Head of caudate nucleus (tissue), 42 donors: ENCODE data around the gene ACSL6.

ENCODE experiments used
- DNase-seq, 42 donors: peaks; one replicate each; pipeline versions ENCODE4 v3.0.0 to v3.0.0-alpha.2; 2020 to 2021; ENCODE audit warnings: mixed read lengths in 7 of 42
- intact Hi-C: fragments of 100-400 bp; cut with DNase I; formaldehyde crosslinking; loops from one replicate; pipeline ENCODE4 v1.15.0; 2022

Gene ACSL6

DNA sequence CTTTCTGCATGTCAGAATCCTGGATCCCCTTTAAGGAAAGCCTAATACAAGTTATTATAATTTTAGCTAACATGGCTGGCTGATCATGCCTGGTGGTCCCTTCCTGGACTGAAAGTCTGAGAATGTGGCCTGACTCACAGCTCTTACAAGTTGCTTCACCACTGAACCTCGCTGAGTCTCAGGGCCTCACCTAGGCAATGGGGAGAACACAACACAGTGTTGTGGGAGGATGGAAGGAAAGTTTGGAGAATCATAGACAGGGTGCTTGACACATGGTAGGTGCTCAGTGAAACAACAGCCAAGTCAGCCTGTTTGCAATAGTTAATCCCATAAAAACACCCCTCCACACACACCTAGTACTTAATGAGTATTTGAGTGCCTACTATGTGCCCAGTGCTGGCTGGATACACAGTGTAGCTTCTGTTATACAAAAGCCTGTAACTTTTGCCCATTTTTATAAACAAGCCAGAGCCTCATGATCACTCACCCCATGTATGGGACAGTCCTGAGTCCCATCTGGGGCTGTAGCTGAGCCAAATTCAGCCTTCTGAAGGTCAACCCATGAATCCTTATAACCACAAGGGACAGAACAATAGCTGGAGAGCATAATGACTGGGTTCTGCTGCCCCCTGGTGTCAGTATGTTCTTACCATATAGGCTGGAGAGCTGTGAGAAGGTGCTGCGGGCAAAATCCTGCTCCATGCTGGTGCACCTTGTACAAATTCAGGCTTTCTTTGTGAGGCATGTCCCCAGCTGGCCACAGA lies 3.9 kb downstream of the ACSL6 start:
- intact Hi-C loops, result loop anchor here (2.0 to 10.0 kb wide), 4 partner anchors 195 to 419 kb away; partner anchors contain the start of genes FNIP1 and RAPGEF6
- DNase-seq, result peak; percentile 50 to 98 (median 89)

DNA sequence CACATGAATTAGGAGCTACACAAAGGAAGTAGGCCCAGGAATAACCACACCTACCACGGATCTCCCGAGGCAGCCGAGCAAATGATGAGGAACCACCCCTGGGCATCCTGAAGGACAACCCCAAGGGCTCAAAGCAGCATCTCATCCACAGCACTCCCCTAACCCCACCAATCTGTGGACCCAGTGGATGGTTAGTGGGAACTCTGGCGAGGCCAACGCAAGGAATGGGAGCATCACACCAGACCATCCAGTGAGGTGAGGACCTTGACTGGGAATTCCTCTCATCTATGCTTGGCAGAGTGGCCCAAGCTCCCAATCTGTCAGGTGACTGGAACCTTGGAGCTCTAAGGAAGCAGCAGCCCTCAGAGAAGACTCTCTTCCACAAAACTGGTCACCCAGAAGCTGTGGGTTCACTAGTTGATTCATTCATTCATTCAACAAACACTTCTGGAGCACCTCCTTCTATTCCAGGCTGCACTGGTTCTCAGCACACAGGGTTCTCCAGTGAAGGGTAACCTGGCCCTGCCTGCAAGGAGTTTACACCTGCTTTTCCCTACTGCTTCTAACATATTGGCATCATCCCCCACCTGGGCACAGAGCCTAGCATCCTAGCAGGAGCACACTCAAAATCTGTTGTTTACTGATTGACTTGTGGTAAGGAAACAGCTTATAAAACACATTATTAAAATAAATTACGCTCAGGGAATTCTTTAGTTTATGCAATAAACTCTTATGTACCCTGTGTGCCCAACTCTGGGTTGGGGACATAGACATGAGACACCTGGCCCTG lies 4.9 kb downstream of the ACSL6 start:
- DNase-seq, result peak in 1 of 42 donors; percentile 2
- intact Hi-C loops, result loop anchor here (5.0 to 10.0 kb wide), 3 partner anchors 194 to 372 kb away; partner anchors contain the start of genes FNIP1 and RAPGEF6

DNA sequence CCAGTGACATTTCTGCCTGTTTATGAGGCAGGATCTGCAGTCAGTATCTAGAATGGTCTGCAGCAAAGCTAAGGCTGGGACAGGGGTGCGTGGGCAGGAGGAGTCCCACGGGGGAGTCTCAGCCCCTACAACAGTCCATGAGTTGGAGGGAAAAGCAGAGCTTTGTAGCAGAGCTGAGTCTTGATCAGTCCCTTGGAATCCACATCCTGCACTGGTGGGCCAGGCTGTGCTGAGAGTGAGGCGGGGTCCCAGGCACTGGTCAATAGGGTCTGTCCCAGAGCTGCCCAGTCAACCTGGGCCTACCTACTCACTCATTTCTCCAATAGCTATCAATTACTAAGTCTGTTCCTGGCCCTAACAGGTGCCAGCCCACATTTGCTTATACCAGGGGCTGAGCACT lies 5.9 kb downstream of the ACSL6 start:
- peak in 2 of 42 donors; percentile 4 to 5 for DNase-seq
- intact Hi-C loops, result loop anchor here (5.0 to 10.0 kb wide), 3 partner anchors 193 to 371 kb away; partner anchors contain the start of genes FNIP1 and RAPGEF6

DNA sequence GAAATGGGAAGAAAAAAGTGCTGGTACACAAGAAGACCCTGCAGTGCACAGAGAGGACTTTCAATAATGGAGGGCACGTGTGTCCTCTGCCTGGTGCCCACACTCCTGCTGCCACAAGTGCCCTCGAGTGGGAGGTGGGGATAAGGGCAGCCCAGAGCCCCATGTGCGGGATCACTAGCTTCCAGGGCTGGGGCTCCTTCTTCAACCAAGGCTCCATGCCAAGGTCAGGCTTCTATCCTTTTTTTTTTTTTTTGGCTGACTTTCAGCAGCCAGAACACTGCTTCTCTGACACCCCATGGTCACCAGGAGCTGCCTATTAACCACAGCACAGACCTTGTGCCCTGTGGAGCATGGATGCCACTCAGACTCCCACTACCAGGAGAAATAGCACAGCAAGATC lies 7.5 kb downstream of the ACSL6 start:
- DNase-seq, result peak in 13 of 42 donors; percentile 23 to 78 (median 49)
- intact Hi-C loops, result loop anchor here (10.0 kb wide), 1 partner anchor 369 kb away; the partner anchor contains the start of gene RAPGEF6

DNA sequence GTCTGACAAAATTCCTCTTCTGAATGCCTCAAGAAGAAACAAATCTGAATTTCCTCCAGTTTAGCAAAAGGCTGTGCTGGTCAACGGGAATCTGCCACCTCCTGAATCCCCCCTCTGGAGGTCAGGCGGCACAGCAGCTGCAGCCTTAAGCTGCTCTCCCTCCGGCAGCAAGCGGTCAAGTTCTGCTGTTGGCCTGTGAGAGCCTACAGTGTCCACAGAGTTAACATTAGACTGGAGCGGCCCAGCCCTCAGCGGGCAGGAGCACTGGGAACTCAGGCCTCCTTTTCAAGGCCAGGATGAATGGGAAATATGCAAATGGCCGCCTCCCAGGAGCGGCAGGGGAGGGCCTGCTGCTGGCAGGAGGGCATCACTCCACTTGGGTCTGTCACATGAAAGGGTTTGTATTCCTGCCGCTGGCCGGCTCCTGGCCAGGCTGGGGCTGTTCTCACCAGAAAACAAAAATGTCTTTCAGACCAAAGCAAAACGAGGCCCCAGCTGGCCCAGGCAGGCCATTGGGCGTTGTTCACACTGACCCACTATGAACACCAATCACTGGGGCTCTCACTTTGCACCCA lies 8.2 kb downstream of the ACSL6 start:
- intact Hi-C loops, result loop anchor here (10.0 kb wide), 1 partner anchor 368 kb away; the partner anchor contains the start of gene RAPGEF6
- DNase-seq, result peak; percentile 78 to 97 (median 92)

DNA sequence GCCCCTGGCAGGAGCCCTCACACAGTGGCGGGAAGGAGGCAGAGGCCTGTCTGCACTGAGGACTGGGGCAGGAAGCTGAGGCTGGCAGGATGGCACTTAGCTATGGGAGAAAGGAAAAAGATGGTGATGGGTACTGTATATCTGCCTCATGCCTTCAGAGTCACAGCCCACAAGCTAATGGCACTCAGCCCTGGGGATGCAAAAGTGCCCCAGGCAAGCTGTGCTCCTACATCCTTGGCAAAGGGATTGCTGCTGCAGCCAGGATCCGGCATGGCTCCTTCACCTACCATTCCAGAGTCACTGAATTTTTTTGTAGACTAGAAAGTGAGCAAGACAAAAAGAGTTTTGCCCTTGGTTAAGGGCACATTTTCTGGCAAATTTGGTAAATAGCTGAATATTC lies 8.7 kb downstream of the ACSL6 start:
- intact Hi-C loops, result loop anchor here (10.0 kb wide), 1 partner anchor 368 kb away; the partner anchor contains the start of gene RAPGEF6
- DNase-seq, result peak in 1 of 42 donors; percentile 36

DNA sequence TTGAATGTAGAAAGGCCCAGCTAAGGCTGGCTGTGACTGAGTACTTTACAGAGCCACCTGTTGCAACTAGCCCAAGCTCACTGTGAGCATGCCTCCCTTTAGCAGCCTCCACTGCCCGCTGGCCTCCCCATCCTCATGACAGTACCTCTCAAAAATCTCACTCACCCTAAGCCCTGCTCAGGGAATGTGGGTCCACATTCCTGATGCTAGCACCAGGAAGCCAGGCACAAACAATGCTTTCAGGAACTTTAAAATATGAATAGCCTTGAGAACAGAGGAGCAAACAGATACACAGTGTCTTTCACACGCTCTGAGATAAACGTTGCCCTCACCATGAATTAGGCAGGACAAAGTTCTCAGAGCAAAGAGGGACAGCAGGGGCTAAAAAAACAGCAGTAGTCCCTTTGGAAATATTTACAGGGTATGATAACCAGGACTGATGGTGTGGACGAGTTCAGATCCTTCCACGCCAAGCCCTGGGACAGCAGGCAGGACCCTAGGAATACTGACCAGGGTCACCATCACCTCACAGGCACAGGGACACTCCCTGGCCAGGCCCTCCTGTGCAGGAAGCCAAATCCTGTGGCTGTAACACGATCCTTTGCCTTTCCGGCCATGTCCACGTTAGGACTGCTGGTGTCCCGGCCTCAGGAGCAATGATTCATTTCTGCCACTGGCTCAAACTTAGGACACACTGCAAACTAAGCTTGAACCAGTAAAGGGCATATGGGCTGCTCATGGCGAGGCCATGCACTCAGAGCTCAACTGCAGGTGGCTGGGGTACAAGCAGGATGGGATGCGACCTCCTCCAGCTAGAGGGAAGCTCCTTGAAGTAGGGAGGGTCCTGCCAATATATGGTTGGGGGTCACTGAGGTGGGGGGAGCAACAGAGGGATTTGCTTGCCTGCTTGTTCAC lies 9.6 kb downstream of the ACSL6 start:
- DNase-seq, result no peak

DNA sequence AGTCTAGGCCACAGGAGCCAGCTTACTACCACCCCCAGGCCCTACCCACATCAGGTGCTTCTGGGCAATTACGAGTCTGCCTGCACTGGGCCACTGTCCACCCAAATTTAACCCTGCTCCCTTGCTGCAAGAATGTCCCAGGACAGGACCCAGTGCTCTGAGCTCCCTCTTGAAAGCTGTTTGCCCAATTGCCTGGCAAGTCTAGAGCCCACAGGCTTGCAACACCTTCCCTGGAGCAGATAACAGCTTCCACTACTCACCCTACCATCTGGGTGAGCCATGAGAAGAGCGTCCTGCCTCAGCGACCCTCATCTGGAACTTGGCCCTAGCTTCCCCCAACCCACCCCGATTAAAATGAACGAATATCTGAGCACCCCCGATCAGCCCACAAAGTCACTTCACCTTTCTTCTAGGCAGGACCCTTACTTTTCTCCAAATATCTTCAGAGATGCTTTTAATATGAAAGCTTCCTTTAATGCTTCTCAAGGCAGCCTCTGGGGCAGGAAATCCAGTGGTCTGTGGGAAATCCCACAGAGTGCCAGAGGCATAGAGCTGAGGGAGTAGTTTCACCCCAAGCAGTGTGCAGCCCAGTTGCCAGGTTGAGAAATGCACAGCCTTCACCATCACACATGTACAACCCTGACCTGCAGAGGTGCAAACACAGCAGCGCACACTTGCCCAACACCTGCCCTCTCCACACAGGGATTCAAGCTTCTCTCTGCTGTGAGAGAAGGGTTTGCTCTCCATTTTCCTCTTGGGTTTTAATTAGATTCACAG lies 10.6 kb downstream of the ACSL6 start:
- peak in 1 of 42 donors; percentile 15 for DNase-seq
- intact Hi-C loops, result loop anchor here (10.0 kb wide), 1 partner anchor 366 kb away; the partner anchor contains the start of gene RAPGEF6

More for the DNA sequence above, 9.6 kb downstream of the ACSL6 start:
- intact Hi-C loops, result loop anchor here (10.0 kb wide), 1 partner anchor 367 kb away; the partner anchor contains the start of gene RAPGEF6

DNA sequence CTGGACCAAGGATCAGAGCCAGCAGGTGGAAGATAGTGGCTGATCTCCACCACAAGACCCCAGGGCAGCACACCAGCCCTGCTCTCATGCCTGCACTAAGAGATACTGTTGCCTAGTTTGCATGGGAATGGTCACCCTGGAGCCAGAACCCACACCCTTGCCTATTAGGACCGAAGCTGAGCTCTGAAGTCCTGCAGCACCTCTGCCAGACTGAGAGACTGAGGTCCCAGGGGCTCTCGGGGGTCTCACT lies 11.3 kb downstream of the ACSL6 start:
- peak in 1 of 42 donors; percentile 15 for DNase-seq
- intact Hi-C loops, result loop anchor here (10.0 kb wide), 1 partner anchor 365 kb away; the partner anchor contains the start of gene RAPGEF6

DNA sequence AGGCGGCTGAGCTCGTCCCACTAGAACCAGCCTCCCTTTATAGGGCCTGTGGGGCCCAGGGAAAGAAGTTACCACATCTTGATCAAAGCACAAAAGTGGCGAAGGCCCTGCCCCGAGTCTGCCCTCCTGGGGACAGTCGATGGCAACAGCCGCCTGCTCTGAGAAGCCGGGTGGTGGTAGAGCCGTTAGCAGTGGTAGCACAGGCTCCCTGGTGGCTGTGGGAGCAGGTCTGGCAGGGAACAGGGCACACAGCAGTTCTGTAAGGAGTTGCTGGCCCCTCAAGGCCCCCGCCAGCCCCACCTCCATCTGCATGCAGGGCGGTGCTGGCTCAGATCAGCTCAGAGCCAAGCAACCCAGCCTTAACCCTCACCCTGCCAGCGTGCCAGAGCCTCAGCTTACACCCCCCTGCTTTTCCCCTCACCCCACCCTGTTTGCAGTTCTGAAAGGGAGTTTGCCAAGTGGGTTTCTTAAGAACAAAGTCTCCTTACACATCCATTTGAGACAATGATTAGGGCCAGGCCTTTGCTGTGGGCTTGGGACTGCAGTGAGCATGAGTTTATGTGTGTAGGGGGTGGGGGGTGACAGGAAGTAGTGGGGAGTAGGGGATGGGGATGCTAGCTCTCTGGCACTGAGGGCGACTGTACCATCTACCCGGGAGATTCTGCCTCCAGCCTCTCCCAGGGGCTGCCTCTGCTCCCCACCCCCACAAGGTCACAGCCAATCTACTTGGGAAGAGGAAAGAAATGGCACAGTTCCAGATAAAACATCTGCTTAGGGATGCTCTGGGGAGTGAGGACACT lies 11.8 kb downstream of the ACSL6 start:
- DNase-seq, result peak in 22 of 42 donors; percentile 26 to 69 (median 46)
- intact Hi-C loops, result loop anchor here (10.0 kb wide), 1 partner anchor 365 kb away; the partner anchor contains the start of gene RAPGEF6

DNA sequence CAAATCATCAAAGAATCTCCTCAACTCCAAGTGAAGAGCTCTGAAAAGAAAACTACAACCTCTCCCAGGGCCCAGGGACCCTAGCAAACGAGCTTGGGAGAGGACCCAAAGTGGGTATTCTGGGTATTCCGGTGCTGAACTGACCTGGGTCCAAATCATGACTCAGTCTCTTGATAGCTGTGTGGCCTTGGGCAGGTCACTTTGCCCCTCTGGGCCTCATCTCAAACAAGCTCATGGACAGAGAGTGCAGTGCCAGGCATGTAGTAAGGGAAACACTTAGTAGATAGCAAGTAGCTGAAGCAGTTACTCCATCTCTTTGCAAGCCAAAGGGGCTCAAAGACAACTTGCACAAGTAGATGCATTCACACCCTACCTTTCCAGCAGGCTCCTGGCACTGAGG lies 12.4 kb downstream of the ACSL6 start:
- DNase-seq, result peak in 1 of 42 donors; percentile 16
- intact Hi-C loops, result no loop called here

DNA sequence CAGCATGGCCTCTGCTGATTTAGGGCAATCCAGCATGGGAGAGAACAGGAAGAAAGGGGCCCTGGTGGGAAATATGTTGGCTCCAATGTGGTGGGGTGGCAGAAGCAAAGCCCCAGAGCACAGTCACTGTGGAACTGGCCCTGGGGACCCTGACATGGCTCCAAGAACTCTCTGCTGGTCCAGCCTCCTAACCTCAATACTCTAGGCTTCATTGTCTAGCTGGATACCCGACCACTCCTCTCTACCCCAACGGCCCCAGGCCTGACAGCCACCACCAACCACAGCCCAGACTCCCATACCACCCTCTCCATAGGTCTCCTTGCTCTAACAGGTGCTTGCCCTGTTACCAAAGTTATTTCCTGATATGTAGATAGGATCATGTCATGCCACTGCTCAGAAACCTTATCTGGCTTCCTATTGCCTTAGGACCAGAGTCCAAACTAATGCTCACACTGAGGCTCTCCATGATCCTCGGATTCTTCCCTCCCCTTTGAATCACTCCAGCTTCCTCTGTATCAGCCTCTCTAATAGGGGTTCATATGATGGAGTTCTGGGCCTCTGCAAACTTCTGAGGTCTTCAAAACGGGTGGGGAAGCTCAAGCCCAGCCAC lies 12.9 kb downstream of the ACSL6 start:
- DNase-seq, result peak in 2 of 42 donors; percentile 17
- intact Hi-C loops, result no loop called here

DNA sequence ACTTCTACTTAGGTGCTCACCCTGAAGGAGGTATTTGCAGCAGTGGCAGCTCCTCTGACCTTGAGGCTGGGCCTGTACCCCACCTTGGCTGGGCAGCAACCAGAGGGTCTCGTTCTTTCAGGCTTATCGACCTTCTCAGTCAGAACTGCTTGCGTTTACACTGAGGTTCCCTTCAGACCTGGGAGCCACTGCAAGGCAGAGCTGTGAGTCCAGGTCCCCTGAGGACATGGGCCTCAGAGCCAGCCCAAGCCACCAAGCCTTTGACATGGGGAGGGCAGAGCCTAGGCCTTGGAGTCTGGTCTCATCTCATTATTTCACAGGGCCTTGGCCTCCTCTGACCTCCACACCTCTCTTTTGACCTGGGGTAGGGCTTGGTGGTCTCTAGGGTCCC lies 13.7 kb downstream of the ACSL6 start:
- DNase-seq, result peak in 1 of 42 donors; percentile 10
- intact Hi-C loops, result no loop called here

DNA sequence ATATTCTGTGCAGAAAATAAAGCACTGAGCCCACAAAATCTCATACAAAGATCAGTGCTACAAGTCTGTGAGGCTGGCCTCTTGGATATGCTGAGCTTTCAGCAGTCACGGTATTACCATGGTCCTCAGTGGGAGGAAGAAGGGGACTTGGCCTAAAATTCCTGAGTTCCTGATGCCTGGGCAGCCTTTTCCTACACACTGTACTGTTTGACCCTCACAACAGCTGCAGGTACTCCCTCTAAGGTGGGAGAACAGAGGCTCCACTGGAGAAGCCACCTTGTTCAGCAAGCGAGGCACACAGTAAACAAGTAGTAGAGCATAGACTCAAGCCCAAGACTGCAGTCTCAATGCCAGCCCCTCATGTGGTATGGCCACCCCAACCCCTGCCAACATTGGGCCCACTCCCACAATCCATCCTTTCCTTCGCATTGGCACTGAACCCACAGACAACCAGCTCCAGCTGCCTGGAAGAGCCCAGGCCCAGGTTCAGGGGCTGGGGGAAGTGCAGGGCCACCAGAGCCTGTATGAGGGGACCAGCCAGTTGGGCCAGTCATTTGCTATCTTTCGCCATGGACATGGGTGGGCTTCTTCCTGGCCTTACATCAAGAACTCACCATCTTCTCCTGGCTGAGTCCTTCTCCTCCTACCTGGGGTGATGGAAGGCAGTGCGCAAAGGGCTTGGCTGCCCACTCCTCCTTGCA lies 14.3 kb downstream of the ACSL6 start:
- DNase-seq, result peak in 1 of 42 donors; percentile 2

DNA sequence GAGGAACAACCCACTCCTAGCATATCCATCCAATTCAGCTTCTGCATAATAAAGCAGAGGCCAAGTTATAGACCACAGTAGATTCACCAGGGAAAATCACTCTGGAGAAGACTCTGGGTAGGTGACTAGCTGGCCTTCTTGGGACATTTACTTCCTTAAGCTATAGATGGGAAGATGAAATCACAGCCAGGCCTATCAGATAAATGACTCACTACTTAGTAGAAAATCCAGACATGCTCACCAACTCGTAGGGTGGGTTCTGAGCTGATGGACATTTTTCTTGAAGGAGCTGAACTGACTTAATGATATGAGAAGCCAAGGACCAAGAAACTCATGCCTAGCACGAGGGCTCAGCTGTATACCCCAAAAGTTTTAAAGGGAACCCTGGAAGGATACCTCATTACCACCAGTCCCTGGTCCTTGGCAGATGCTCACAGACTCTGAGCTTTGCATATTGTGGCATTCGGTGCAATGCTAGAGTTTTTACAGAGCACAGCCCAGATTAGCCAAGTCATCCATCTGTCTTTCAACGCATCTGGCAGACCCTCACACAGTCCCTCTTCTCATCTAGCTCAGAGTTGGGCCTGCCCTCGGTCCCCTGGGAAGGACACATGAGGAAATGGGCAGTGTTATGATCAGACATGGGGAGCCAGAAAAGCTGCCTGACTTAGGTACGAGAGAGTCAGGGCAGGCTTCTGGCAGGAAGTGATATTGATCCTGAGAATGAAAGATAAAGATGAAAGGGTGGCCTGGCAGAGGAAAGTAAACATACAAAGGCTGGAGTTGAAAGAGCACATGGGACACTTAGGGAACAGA lies 15.0 kb downstream of the ACSL6 start:
- intact Hi-C loops, result no loop called here
- DNase-seq, result no peak

More for the DNA sequence above, 14.3 kb downstream of the ACSL6 start:
- intact Hi-C loops, result no loop called here
